AG09319 (cell line): Measurements from ENCODE around the gene BATF3.
"Not testable (repeated sequence)": the region's sequence is repeated elsewhere in the genome, so short reads cannot be mapped to it uniquely, and the experiment has no call there.

ENCODE experiments used
- DNase-seq: peaks from one replicate; pipeline ENCODE4 v3.0.0-alpha.2; 2010; ENCODE audit warnings: low read depth; ENCODE audit errors: extremely low read depth
- TF ChIP-seq, protein P1 (sequence below): IDR thresholded peaks from 2 replicates; pipeline ENCODE4 v1.5.1; 2011; ENCODE audit warnings: low read depth, mild to moderate bottlenecking, inconsistent platforms, low read length, moderate library complexity

The BATF3 gene

DNA sequence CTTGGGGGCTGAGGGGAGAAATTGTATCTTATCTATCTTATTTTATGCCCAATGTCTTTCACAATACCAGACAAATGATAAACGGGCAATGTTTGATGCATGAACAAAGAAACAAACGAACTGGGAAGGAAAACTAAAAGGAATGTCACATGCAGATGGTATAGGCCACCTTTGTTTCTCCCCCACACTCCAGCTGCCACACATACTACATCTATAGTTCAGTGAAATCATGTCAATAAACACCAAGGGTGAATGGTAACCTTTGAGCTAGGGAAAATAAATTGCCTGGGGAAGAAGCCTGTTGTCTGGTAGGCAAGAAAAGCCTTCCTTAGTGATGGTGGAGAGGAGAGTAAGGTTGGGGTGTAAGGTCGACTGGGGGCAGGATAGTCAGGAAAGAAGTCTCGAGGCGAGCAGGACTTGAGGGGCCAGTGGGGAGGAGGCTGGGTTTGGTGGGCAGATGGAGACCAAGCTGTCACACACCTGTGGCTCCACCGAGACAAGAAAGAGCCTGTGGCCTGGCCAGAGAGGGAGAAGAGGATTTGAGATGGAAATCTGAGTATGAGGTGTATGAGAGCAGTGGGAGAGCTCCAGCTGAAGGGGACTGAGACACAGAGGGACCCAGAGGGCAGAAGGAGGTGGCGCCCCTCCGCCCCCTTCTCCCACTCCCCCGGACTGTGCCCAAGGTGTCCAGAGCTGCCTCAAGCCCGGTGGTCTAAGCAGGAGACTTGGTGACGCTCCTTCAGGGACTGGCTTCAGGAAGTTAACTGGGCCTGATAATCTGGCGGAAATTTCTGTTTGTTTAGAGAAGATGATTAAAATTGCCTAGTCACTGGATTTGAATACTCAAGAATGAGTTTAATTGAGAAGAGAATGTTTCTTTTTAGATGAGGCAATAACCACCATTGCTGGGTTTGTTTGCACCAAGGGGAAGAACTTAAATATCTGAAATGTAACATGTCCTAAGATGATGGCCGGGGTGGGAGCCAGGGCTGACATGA lies 53.8 kb downstream of the BATF3 start:
- no peak for DNase-seq
- TF ChIP-seq, protein P1, sequence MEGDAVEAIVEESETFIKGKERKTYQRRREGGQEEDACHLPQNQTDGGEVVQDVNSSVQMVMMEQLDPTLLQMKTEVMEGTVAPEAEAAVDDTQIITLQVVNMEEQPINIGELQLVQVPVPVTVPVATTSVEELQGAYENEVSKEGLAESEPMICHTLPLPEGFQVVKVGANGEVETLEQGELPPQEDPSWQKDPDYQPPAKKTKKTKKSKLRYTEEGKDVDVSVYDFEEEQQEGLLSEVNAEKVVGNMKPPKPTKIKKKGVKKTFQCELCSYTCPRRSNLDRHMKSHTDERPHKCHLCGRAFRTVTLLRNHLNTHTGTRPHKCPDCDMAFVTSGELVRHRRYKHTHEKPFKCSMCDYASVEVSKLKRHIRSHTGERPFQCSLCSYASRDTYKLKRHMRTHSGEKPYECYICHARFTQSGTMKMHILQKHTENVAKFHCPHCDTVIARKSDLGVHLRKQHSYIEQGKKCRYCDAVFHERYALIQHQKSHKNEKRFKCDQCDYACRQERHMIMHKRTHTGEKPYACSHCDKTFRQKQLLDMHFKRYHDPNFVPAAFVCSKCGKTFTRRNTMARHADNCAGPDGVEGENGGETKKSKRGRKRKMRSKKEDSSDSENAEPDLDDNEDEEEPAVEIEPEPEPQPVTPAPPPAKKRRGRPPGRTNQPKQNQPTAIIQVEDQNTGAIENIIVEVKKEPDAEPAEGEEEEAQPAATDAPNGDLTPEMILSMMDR: no peak

- TF ChIP-seq, protein P1: no peak
- no peak for DNase-seq
Observed at GRCh38 chr1:212644866-212645545, 54.6 kb downstream of the BATF3 start.

DNA sequence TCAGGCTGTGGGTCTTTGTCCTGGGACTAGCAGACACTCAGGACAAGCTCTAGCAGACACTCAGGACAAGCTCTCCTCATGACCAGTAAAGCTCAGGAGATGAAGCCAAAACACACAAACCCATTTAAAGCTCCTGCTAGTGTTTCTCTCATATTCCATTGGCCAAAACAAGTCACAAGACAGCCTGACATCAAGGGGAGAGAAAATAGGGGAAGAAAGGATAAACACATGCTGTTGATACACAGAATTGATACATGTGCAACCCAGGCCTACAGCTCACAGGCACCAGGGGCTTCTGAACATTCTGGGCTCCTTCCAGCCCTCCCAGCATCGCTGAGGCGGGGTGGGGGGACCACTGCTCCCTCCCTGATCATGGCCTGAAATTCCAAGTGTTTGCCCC lies 55.8 kb downstream of the BATF3 start:
- TF ChIP-seq, protein P1: no peak
- no peak for DNase-seq

DNA sequence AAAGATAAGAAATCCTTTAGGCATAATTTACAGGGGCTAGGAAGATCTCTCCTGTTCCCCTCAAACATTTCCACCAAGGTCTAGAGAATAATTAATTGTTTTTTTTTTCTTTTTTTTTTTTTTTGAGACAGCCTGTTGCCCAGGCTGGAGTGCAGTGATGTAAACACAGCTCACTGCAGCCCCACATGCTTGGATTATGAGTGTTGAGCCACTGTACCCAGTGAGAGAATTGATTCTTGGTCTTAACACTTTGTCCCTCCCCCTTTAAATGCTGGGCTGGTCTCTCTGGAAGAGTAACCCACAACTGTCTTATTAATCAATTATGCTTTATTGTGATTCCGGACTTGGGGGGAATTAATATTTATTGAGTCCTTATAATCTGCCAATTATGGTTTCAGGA lies 57.7 kb downstream of the BATF3 start:
- TF ChIP-seq, protein P1: no peak
- DNase-seq: no peak

- TF ChIP-seq, protein P1: no peak
Observed at GRCh38 chr1:212640223-212640878, 59.3 kb downstream of the BATF3 start.

DNA sequence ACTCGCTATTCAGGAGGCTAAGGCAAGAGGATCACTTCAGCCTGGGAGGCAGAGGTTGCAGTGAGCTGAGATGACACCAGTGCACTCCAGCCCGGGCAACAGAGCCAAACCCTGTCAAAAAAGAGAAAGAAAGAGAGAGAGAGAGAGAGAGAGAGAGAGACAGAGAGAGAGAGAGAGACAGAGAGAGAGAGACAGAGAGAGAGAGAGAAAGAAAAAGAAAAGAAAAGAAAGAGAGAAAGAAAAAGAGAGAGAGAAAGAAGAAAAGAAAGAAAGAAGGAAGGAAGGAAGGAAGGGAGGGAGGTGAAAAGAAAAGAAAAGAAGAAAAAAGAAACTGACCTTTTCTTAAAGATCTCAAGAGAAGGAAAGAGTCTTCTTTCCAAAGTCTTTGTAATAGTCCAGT lies 60.1 kb downstream of the BATF3 start:
- not testable (repeated sequence) for DNase-seq

More at GRCh38 chr1:212640223-212640878, 59.3 kb downstream of the BATF3 start:
- DNase-seq: no peak

DNA sequence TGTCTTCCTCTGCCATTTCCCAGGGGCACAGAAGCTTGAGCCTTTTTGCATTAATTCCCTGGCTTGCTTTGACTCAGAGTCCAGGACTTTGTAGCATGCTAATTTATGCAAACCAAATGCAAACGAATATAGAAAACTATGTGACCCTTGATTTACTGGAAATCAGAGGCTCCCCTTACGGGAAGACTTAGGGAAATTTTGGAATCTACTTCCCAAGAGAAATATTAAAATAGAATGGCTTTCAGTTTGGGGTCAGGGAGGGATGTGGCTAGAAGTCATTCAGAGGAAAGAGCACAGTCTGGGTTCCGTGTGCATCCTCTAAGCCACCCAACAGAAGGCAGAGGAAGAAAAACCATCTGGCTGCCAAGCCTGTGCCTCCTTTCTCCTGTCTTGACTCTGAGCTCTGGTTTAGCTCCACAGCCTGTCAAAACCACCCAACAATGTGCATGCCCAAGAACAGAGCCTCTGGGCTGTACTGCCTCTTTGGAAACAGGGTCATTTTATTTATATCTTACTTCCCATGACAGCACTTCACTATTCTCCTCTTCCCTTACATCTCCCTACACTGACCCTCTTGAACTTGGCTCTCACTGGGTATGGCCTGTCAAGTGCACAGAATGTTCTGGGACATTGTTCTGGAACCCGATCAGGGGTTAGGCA lies 61.0 kb downstream of the BATF3 start:
- no peak for DNase-seq
- TF ChIP-seq, protein P1: no peak
